Measurements from ENCODE around the gene CEP120. TPM values are rescaled to one million over a fixed set of nuclear protein-coding genes. Genes with fewer than 3 reads are reported as not detected.

The CEP120 gene
- total RNA-seq, 1 donor from 2014 or later: 11.8 TPM

GRCh38 chr5:123364441-123365155 lies 58.6 kb downstream of the CEP120 start:
- intact Hi-C loops (cut with micrococcal nuclease): no loop called here
- no peaks in the 10 kb centered on the region for H3K9me3 ChIP-seq (replicated peaks)
- H3K27ac ChIP-seq (replicated peaks): no peak overlapping the region
- peaks cover 12% of the 10 kb centered on the region for H3K4me1 ChIP-seq
- no peak for DNase-seq
- no peaks in the 10 kb centered on the region for H3K27me3 ChIP-seq (ENCODE audit: low read depth)
- H3K36me3 ChIP-seq: peaks cover 9% of the 10 kb centered on the region
- H3K4me3 ChIP-seq: no peak overlapping the region
- no peak for TF ChIP-seq CTCF (IDR thresholded peaks at IDR 0.05; ENCODE audit: borderline replicate concordance)

- Histone ChIP-seq H3K27me3 (ENCODE audit: low read depth) (no peaks in the 10 kb centered on the region), H3K9me3 (replicated peaks) (peaks cover 5% of the 10 kb centered on the region), H3K4me1 (peaks cover 12% of the 10 kb centered on the region), H3K36me3 (peaks cover 28% of the 10 kb centered on the region), H3K4me3 (no peak overlapping the region), H3K27ac (replicated peaks) (no peak overlapping the region)
- no peak for TF ChIP-seq CTCF (IDR thresholded peaks at IDR 0.05; ENCODE audit: borderline replicate concordance)
- intact Hi-C loops (cut with micrococcal nuclease): no loop called here
- DNase-seq: no peak
Observed at GRCh38 chr5:123360910-123361309, 62.3 kb downstream of the CEP120 start.

- DNase-seq: no peak
- H3K36me3 ChIP-seq: peaks cover 29% of the 10 kb centered on the region
- intact Hi-C loops (cut with micrococcal nuclease): no loop called here
- no peak for TF ChIP-seq CTCF (IDR thresholded peaks at IDR 0.05; ENCODE audit: borderline replicate concordance)
- H3K4me1 ChIP-seq: peaks cover 6% of the 10 kb centered on the region
- no peaks in the 10 kb centered on the region for H3K27me3 ChIP-seq (ENCODE audit: low read depth)
- no peak overlapping the region for H3K27ac ChIP-seq (replicated peaks)
- no peak overlapping the region for H3K4me3 ChIP-seq
- peaks cover 5% of the 10 kb centered on the region for H3K9me3 ChIP-seq (replicated peaks)
Observed at GRCh38 chr5:123360201-123360571, 63.0 kb downstream of the CEP120 start.

- no peak overlapping the region for H3K4me3 ChIP-seq
- H3K27ac ChIP-seq (replicated peaks): no peak overlapping the region
- H3K27me3 ChIP-seq (ENCODE audit: low read depth): no peaks in the 10 kb centered on the region
- peaks cover 5% of the 10 kb centered on the region for H3K9me3 ChIP-seq (replicated peaks)
- H3K4me1 ChIP-seq: peaks cover under 1% of the 10 kb centered on the region
- DNase-seq: no peak
- no peak for TF ChIP-seq CTCF (IDR thresholded peaks at IDR 0.05; ENCODE audit: borderline replicate concordance)
- intact Hi-C loops (cut with micrococcal nuclease): no loop called here
- peaks cover 29% of the 10 kb centered on the region for H3K36me3 ChIP-seq
Observed at GRCh38 chr5:123359454-123360200, 63.6 kb downstream of the CEP120 start.

- no peaks in the 10 kb centered on the region for H3K4me1 ChIP-seq
- intact Hi-C loops (cut with micrococcal nuclease): no loop called here
- no peak for DNase-seq
- peaks cover 5% of the 10 kb centered on the region for H3K9me3 ChIP-seq (replicated peaks)
- H3K27ac ChIP-seq (replicated peaks): no peak overlapping the region
- no peaks in the 10 kb centered on the region for H3K27me3 ChIP-seq (ENCODE audit: low read depth)
- peaks cover 29% of the 10 kb centered on the region for H3K36me3 ChIP-seq
- TF ChIP-seq CTCF (IDR thresholded peaks at IDR 0.05; ENCODE audit: borderline replicate concordance): no peak
- no peak overlapping the region for H3K4me3 ChIP-seq
Observed at GRCh38 chr5:123358751-123359150, 64.5 kb downstream of the CEP120 start.

All from left ventricle myocardium inferior (tissue), 1 donor.